K562 (cell line): Measurements from ENCODE around the gene SPON1. TPM values are rescaled to one million over a fixed set of nuclear protein-coding genes. Genes with fewer than 3 reads are reported as not detected.

Source experiments
- ATAC-seq: fragments of 200-7000 bp; cut with Tn5 transposase; 3 replicates; pipeline ENCODE4 v1.9.1; 2020; ENCODE audit warnings: moderate library complexity
- BruUV-seq: library from RNA; stranded (reverse); fragments of 400-500 nt; replicated peaks from 2 replicates; lab custom pipeline; 2021; lab: Mats Ljungman, UMichigan
- CTCF ChIA-PET: fragments of 300-600 bp; formaldehyde crosslinking; extraction: SDS; loops from one replicate; lab custom pipeline; 2021; ENCODE audit warnings: low intra/inter-chr PET ratio; lab: Yijun Ruan, JAX
- POLR2A ChIA-PET: fragments of 300-600, 350-650 bp; sonication (Branson Sonifier 250); formaldehyde crosslinking; extraction: SDS; loops from one replicate; lab custom pipeline; 2021; ENCODE audit warnings: antibody characterized with exemption, inconsistent platforms; lab: Yijun Ruan, JAX
- DNase-seq, 4 experiments: peaks; one replicate each; pipeline versions ENCODE4 v3.0.0 to v3.0.0-alpha.2; 2011 to 2018; ENCODE audit warnings: low spot score in 3 of 4, mixed read lengths in 3 of 4; ENCODE audit errors: extremely low read depth in 1 of 4
- FAIRE-seq: peaks from 2 replicates; lab custom pipeline; 2011; peaks lifted over from hg19 to GRCh38; lab: Jason Lieb, UNC
- H2AFZ ChIP-seq: 2 replicates; pipeline ENCODE4 v1.6.0; 2011; ENCODE audit warnings: low read depth, low read length, control low read depth, inconsistent platforms
- H3K27ac ChIP-seq: fragments of 200-600 bp; 3 replicates; pipeline ENCODE4 v1.8.0; 2011; ENCODE audit warnings: low read depth, mild to moderate bottlenecking, control low read depth, inconsistent platforms, low read length, moderate library complexity, mixed read lengths; ENCODE audit errors: extremely low read depth
- H3K27me3 ChIP-seq, 2 experiments: fragments of 300-600 bp in 1 of 2; 2 replicates in 1 of 2; 3 replicates in 1 of 2; pipeline versions ENCODE4 v1.6.0 to v1.8.0; 2011; ENCODE audit warnings: inconsistent platforms in 2 of 2, low read length in 2 of 2, mild to moderate bottlenecking in 1 of 2, mixed read lengths in 1 of 2, moderate library complexity in 1 of 2; ENCODE audit not compliant: control insufficient read depth in 2 of 2, insufficient read depth in 2 of 2
- H3K36me3 ChIP-seq: fragments of 300-600 bp; 3 replicates; pipeline ENCODE4 v1.8.0; 2011; ENCODE audit warnings: mild to moderate bottlenecking, low read length, inconsistent platforms; ENCODE audit not compliant: control insufficient read depth, insufficient read depth
- H3K4me1 ChIP-seq, 2 experiments: fragments of 200-600 bp in 1 of 2; replicated peaks in 1 of 2; 2 replicates in 1 of 2; 3 replicates in 1 of 2; pipeline versions ENCODE4 v1.5.1 to v1.8.0; 2011; ENCODE audit warnings: inconsistent platforms in 2 of 2, low read length in 2 of 2, mild to moderate bottlenecking in 1 of 2, mixed read lengths in 1 of 2, moderate library complexity in 1 of 2; ENCODE audit not compliant: control insufficient read depth in 2 of 2, insufficient read depth in 2 of 2
- H3K4me2 ChIP-seq: 2 replicates; pipeline ENCODE4 v1.6.1; 2011; ENCODE audit warnings: low read length, control low read depth, inconsistent platforms, mixed read lengths; ENCODE audit not compliant: insufficient read depth
- H3K4me3 ChIP-seq: fragments of 200-600 bp; sonication (generic), shearing (Covaris generic); 2 replicates; pipeline ENCODE4 v1.5.1; 2016; ENCODE audit warnings: control low read depth, inconsistent platforms
- H3K79me2 ChIP-seq: fragments of 200-600 bp; 3 replicates; pipeline ENCODE4 v1.8.0; 2011; ENCODE audit warnings: low read length, inconsistent platforms; ENCODE audit not compliant: control insufficient read depth, insufficient read depth
- H3K9ac ChIP-seq, 2 experiments: 2 replicates each; pipeline versions ENCODE4 v1.6.0 to v1.6.1; 2011; ENCODE audit warnings: low read depth in 2 of 2, low read length in 2 of 2, control low read depth in 1 of 2, inconsistent platforms in 1 of 2, mild to moderate bottlenecking in 1 of 2, mixed read lengths in 1 of 2; ENCODE audit not compliant: insufficient read depth in 1 of 2
- H3K9me1 ChIP-seq: one replicate; pipeline ENCODE4 v1.6.0; 2011; ENCODE audit warnings: inconsistent platforms, mild to moderate bottlenecking, low read length, moderate library complexity; ENCODE audit not compliant: control insufficient read depth, insufficient read depth
- H3K9me3 ChIP-seq: replicated peaks from 2 replicates; pipeline ENCODE4 v1.5.1; 2011; ENCODE audit warnings: low read depth, low read length, inconsistent platforms; ENCODE audit not compliant: control insufficient read depth, insufficient read depth
- H4K20me1 ChIP-seq: replicated peaks from 2 replicates; pipeline ENCODE4 v1.6.1; 2011; ENCODE audit warnings: low read length, inconsistent platforms, mixed read lengths; ENCODE audit not compliant: control insufficient read depth, insufficient read depth
- CAMTA2 ChIP-seq: fragments of 250-450 bp; sonication (Bioruptor Pico); conservative IDR thresholded peaks from 2 replicates; pipeline ENCODE4 v1.5.1; 2022
- CEBPB ChIP-seq: fragments of 450-650 bp; IDR thresholded peaks from 2 replicates; pipeline ENCODE4 v1.6.1; 2016; ENCODE audit warnings: missing genetic modification characterization, missing compliant biosample characterization
- CEBPG ChIP-seq, 3 experiments: fragments of 200-800 bp in 1 of 3; sonication (Bioruptor generic) in 1 of 3; sonication (generic) in 1 of 3; formaldehyde crosslinking in 1 of 3; IDR thresholded peaks in 2 of 3; conservative IDR thresholded peaks in 1 of 3; 2 replicates each; pipeline versions ENCODE4 v1.6.1 to v1.8.0; 2016 to 2022; ENCODE audit warnings: missing compliant biosample characterization in 2 of 3, missing genetic modification characterization in 2 of 3, mild to moderate bottlenecking in 1 of 3, missing genetic modification reagents in 1 of 3
- NCOA4 ChIP-seq: fragments of 450-650 bp; IDR thresholded peaks from 2 replicates; pipeline ENCODE4 v1.6.1; 2018; ENCODE audit warnings: mild to moderate bottlenecking; ENCODE audit not compliant: partially characterized antibody
- POLR3A ChIP-seq: IDR thresholded peaks from 2 replicates; pipeline ENCODE4 v1.6.1; 2011; ENCODE audit warnings: borderline replicate concordance, mild to moderate bottlenecking, moderate library complexity; ENCODE audit not compliant: insufficient read length, insufficient read depth; ENCODE audit errors: extremely low read depth
- SAP30 ChIP-seq: fragments of 200-600 bp; sonication (generic); IDR thresholded peaks from 2 replicates; pipeline ENCODE4 v1.6.1; 2012; ENCODE audit warnings: borderline replicate concordance, low read depth, mild to moderate bottlenecking, moderate library complexity, low read length, control low read depth, inconsistent platforms; ENCODE audit not compliant: insufficient read depth, poor library complexity, severe bottlenecking
- TFAM ChIP-seq: fragments of 250-450 bp; sonication (Bioruptor Pico); conservative IDR thresholded peaks from 2 replicates; pipeline ENCODE4 v1.5.0; 2021; ENCODE audit warnings: mild to moderate bottlenecking, moderate library complexity
- ZNF175 ChIP-seq: fragments of 200-800 bp; sonication (Bioruptor generic); IDR thresholded peaks from 2 replicates; pipeline ENCODE4 v1.6.1; 2016; ENCODE audit warnings: low read depth, mild to moderate bottlenecking, missing genetic modification characterization, missing compliant biosample characterization
- WGBS: fragments of 100-300 bp; shearing (Covaris generic); methylation state at CpG from one replicate; pipeline ENCODE4 v1.1.6; 2016; ENCODE audit warnings: low coverage, mixed read lengths; ENCODE audit not compliant: insufficient coverage; ENCODE audit errors: missing lambda C conversion rate; 5-methylcytosine and 5-hydroxymethylcytosine counted together
- in situ Hi-C: fragments of 300-500 bp; cut with MboI; formaldehyde crosslinking; loops from 4 replicates; pipeline ENCODE4 v1.15.0; 2018; ENCODE audit warnings: inconsistent platforms, mixed read lengths
- intact Hi-C: fragments of 100-400 bp; cut with micrococcal nuclease; formaldehyde crosslinking; loops from 2 replicates; pipeline ENCODE4 v1.14.2; 2022
- polyA plus RNA-seq, 8 experiments: library from polyadenylated mRNA; depleted of rRNA in 4 of 8; stranded (reverse) in 5 of 8; unstranded in 3 of 8; fragments of >200 nt; fragmentation: Nextera tagmentation in 2 of 8; fragmentation: Illumina TruSeq in 1 of 8; extraction: Ambion mirVana in 2 of 8; extraction: Trizol in 1 of 8; gene quantifications; 2 replicates each; pipeline versions ENCODE4 v1.2.1 to v1.2.3, GENCODE V29; 2011 to 2014; ENCODE audit warnings: inconsistent platforms in 1 of 8, missing spikeins in 1 of 8
- total RNA-seq, 7 experiments: library from RNA; depleted of rRNA in 6 of 7; stranded (reverse); fragments of >200 nt in 6 of 7; fragmentation: Illumina TruSeq in 2 of 7; extraction: Trizol in 2 of 7; gene quantifications; 2 replicates each; pipeline versions ENCODE4 v1.2.1 to v1.2.3, GENCODE V29; 2011 to 2021; ENCODE audit warnings: low replicate concordance in 1 of 7

The SPON1 gene
- total and polyA plus RNA-seq, 9 of the 15 experiments (the other 6 are each of a cell fraction or from before 2014, with no cell fraction given) = 0.04 to 0.06 TPM; not detected in 7

DNA sequence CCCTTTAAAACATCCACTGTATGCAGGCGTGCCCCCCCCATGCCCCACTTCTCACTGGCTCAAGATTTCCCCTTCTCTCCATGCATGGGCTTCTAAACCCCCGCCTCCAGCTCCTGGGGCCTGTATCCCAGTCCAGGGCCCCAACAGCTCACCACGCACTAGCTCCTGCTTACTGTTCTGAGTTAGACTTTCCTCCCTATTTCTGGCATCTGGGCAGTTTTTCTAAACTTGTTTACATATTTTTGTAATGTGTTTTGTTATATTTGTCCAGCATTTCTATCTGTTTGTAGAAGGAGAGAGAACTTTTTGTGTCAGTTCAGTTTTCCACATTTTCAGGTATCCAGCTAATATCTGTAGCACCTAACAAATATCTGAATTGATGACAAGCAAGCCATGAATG lies 178.5 kb downstream of the SPON1 start:
- ChIA-PET CTCF (no interaction called here), POLR2A (no interaction called here)
- TF ChIP-seq CEBPG (CRISPR knock-in tag; IDR thresholded peaks at IDR 0.05) = no peak
- TF ChIP-seq CEBPG (tag; conservative IDR thresholded peaks at IDR 0.05 in 1 of 2, IDR thresholded peaks at IDR 0.05 in 1 of 2) = no peak
- no peak for TF ChIP-seq POLR3A
- TF ChIP-seq SAP30 = no peak
- TF ChIP-seq NCOA4 = no peak
- FAIRE-seq = no peak
- H3K9me3 ChIP-seq = no peaks in the 10 kb centered on the region
- 0% methylated on average over 2 of the region's 3 CpGs for WGBS
- no peak for ATAC-seq
- no peaks in the 10 kb centered on the region for H4K20me1 ChIP-seq
- no peak for DNase-seq
- in situ Hi-C loops (no loop called here), intact Hi-C loops (no loop called here)
- no peaks in the 10 kb centered on the region for H3K9me1 ChIP-seq
- BruUV-seq = no TSS peak
- no peak overlapping the region for H3K27ac ChIP-seq
- H3K4me3 ChIP-seq = no peak overlapping the region
- no peaks in the 10 kb centered on the region for H3K27me3 ChIP-seq
- H3K4me1 ChIP-seq = no peaks in the 10 kb centered on the region; a peak in 1 of 5 replicates
- H3K36me3 ChIP-seq = no peaks in the 10 kb centered on the region
- no peak overlapping the region for H2AFZ ChIP-seq
- H3K9ac ChIP-seq = no peak overlapping the region
- H3K79me2 ChIP-seq = no peaks in the 10 kb centered on the region
- no peak overlapping the region for H3K4me2 ChIP-seq

DNA sequence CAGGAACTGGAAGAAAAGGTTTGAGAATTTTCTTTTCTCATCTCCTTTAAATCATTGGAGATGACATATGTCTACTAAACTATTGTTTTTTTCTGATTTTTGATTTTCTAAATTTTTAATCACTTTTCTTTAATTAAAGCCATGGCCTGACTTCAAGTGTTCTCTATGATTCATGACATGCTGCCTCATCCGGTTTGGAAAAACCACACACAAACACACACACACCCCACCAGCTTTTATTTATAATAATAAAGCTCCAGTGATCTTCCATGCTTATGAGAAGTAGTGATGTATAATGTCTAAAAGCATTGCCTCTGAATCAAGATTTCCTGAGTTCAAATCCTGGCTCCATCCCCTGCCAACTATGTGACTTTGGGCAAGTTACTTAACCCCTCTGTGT lies 179.2 kb downstream of the SPON1 start:
- no peak overlapping the region for H3K27ac ChIP-seq
- CTCF ChIA-PET = no interaction called here
- intact Hi-C loops = no loop called here
- in situ Hi-C loops = no loop called here
- H3K36me3 ChIP-seq = no peaks in the 10 kb centered on the region
- no peaks in the 10 kb centered on the region for H3K9me1 ChIP-seq
- BruUV-seq = no TSS peak
- no peak for DNase-seq
- H2AFZ ChIP-seq = no peak overlapping the region
- no peaks in the 10 kb centered on the region for H3K79me2 ChIP-seq
- H3K4me1 ChIP-seq = no peaks in the 10 kb centered on the region; a peak in 1 of 5 replicates
- WGBS = 0% methylated on average over 1 of the region's 1 CpG
- TF ChIP-seq TFAM = no peak
- no peak for TF ChIP-seq CEBPB (tag)
- TF ChIP-seq ZNF175 (CRISPR knock-in tag) = no peak
- no peak for TF ChIP-seq CAMTA2 (CRISPR knock-in tag)
- ATAC-seq = no peak
- no peak overlapping the region for H3K9ac ChIP-seq
- POLR2A ChIA-PET = no interaction called here
- H3K9me3 ChIP-seq = no peaks in the 10 kb centered on the region
- no peak overlapping the region for H3K4me3 ChIP-seq
- H3K27me3 ChIP-seq = no peaks in the 10 kb centered on the region
- FAIRE-seq = no peak
- H3K4me2 ChIP-seq = no peak overlapping the region
- no peaks in the 10 kb centered on the region for H4K20me1 ChIP-seq
